ENCODE measurements around the gene UPK2. TPM values are rescaled to one million over a fixed set of nuclear protein-coding genes. Genes with fewer than 3 reads are reported as not detected.
"Not testable (repeated sequence)": the region's sequence is repeated elsewhere in the genome, so short reads cannot be mapped to it uniquely, and the experiment has no call there.

UPK2 gene
- total RNA-seq, 1 donor from 2014 or later = not detected

GRCh38 chr11:118953265-118953664 is 2.8 kb upstream of the UPK2 start:
- peaks cover 10% of the 10 kb centered on the region for H3K4me1 Mint-ChIP-seq
- no peak for TF ChIP-seq CTCF (conservative IDR thresholded peaks at IDR 0.05)
- no peaks in the 10 kb centered on the region for H3K36me3 Mint-ChIP-seq (ENCODE audit: low read depth)
- no peak overlapping the region for H3K4me3 Mint-ChIP-seq
- H3K27me3 Mint-ChIP-seq (ENCODE audit: low read depth) = peaks cover 42% of the 10 kb centered on the region
- peak; percentile 64 for DNase-seq (ENCODE audit: low read depth, low spot score)
- no peaks in the 10 kb centered on the region for H3K9me3 Mint-ChIP-seq
- H3K27ac Mint-ChIP-seq (ENCODE audit: unreplicated experiment) = no peak overlapping the region

- H3K4me3 Mint-ChIP-seq; H3K27ac Mint-ChIP-seq (ENCODE audit: unreplicated experiment); H3K9me3 Mint-ChIP-seq; DNase-seq (ENCODE audit: low read depth, low spot score); H3K36me3 Mint-ChIP-seq (ENCODE audit: low read depth): not testable (repeated sequence)
- H3K27me3 Mint-ChIP-seq (ENCODE audit: low read depth) = peaks cover 42% of the 10 kb centered on the region
- H3K4me1 Mint-ChIP-seq = peaks cover 10% of the 10 kb centered on the region
These were observed 2.1 kb upstream of the UPK2 start for GRCh38 chr11:118953976-118954375.

- Mint-ChIP-seq H3K4me1 (peaks cover 10% of the 10 kb centered on the region), H3K27me3 (ENCODE audit: low read depth) (peaks cover 37% of the 10 kb centered on the region), H3K36me3 (ENCODE audit: low read depth) (no peaks in the 10 kb centered on the region), H3K4me3 (no peak overlapping the region), H3K27ac (ENCODE audit: unreplicated experiment) (no peak overlapping the region), H3K9me3 (no peaks in the 10 kb centered on the region)
- TF ChIP-seq CTCF (conservative IDR thresholded peaks at IDR 0.05) = peak; percentile 15
- no peak for DNase-seq (ENCODE audit: low read depth, low spot score)
These were observed 860 bp downstream of the UPK2 start for GRCh38 chr11:118956847-118957469.

GRCh38 chr11:118957549-118957948 is 1.5 kb downstream of the UPK2 start:
- no peaks in the 10 kb centered on the region for H3K9me3 Mint-ChIP-seq
- no peak overlapping the region for H3K27ac Mint-ChIP-seq (ENCODE audit: unreplicated experiment)
- peaks cover 10% of the 10 kb centered on the region for H3K4me1 Mint-ChIP-seq
- no peak overlapping the region for H3K4me3 Mint-ChIP-seq
- TF ChIP-seq CTCF (conservative IDR thresholded peaks at IDR 0.05) = no peak
- no peak for DNase-seq (ENCODE audit: low read depth, low spot score)
- peaks cover 36% of the 10 kb centered on the region for H3K27me3 Mint-ChIP-seq (ENCODE audit: low read depth)
- no peaks in the 10 kb centered on the region for H3K36me3 Mint-ChIP-seq (ENCODE audit: low read depth)

GRCh38 chr11:118957968-118958367 is 1.9 kb downstream of the UPK2 start:
- no peak for TF ChIP-seq CTCF (conservative IDR thresholded peaks at IDR 0.05)
- Mint-ChIP-seq H3K9me3 (no peaks in the 10 kb centered on the region), H3K4me1 (peaks cover 8% of the 10 kb centered on the region), H3K36me3 (ENCODE audit: low read depth) (no peaks in the 10 kb centered on the region), H3K27ac (ENCODE audit: unreplicated experiment) (no peak overlapping the region), H3K27me3 (ENCODE audit: low read depth) (peaks cover 32% of the 10 kb centered on the region), H3K4me3 (no peak overlapping the region)
- no peak for DNase-seq (ENCODE audit: low read depth, low spot score)

GRCh38 chr11:118958577-118958976 is 2.5 kb downstream of the UPK2 start:
- no peak for TF ChIP-seq CTCF (conservative IDR thresholded peaks at IDR 0.05)
- Mint-ChIP-seq H3K4me3 (no peak overlapping the region), H3K27ac (ENCODE audit: unreplicated experiment) (no peak overlapping the region), H3K36me3 (ENCODE audit: low read depth) (no peaks in the 10 kb centered on the region), H3K9me3 (no peaks in the 10 kb centered on the region), H3K4me1 (peaks cover 4% of the 10 kb centered on the region), H3K27me3 (ENCODE audit: low read depth) (peaks cover 28% of the 10 kb centered on the region)
- DNase-seq (ENCODE audit: low read depth, low spot score) = no peak

All from neural crest cell (in vitro differentiated cells).